Cortex of kidney (tissue), 1 donor: Measurements from ENCODE around the gene ZFYVE21.

ENCODE experiments used
- DNase-seq: peaks from one replicate; lab custom pipeline; 2025; lab: John Stamatoyannopoulos, UW

ZFYVE21 gene

DNA sequence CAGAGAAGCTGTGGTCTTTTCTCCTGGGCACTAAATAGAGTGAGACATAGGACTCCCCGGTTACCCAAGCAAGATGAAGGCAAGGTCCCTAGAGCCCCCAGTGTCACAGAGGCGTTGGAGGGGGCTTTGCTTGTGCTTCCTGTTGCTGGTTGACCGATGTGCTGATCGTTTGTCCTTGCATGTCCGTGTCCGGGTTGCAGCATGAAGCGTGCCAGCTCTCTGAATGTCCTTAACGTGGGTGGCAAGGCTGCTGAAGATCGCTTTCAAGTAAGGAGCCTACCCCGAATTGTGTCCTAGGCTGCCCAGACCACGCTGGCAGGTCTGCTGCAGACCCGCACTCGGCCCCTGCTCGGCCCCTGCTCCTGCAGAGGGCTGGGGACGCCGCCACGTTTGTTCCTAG, 23.5 kb upstream of the ZFYVE21 start:
- no peak for DNase-seq

DNA sequence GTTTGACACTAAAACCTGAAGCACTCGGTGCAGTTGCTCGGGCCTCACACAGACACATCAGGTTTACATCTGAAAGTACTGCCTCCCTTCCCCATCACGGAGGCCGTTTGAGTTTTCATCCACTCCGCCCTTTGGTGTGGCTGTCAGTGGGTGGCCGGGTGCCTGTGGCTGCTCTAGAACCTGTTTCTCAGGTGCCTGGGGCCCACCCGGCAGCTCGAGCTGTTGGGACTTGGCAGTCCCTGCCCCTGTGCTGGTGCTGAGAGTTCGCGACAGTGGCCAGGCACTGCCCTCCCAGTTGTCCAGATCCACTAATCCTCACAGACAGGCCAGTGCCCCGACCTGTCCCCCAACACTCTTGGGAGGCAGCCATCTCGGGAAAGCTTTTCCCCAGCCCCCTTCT, 22.7 kb upstream of the ZFYVE21 start:
- DNase-seq = no peak

- DNase-seq = no peak
Measured at GRCh38 chr14:103693515-103693914, 22.1 kb upstream of the ZFYVE21 start.

GRCh38 chr14:103694572-103695026, 21.0 kb upstream of the ZFYVE21 start:
- DNase-seq = no peak

GRCh38 chr14:103695296-103696069, 20.1 kb upstream of the ZFYVE21 start:
- no peak for DNase-seq

GRCh38 chr14:103696070-103696402, 19.6 kb upstream of the ZFYVE21 start:
- no peak for DNase-seq

DNA sequence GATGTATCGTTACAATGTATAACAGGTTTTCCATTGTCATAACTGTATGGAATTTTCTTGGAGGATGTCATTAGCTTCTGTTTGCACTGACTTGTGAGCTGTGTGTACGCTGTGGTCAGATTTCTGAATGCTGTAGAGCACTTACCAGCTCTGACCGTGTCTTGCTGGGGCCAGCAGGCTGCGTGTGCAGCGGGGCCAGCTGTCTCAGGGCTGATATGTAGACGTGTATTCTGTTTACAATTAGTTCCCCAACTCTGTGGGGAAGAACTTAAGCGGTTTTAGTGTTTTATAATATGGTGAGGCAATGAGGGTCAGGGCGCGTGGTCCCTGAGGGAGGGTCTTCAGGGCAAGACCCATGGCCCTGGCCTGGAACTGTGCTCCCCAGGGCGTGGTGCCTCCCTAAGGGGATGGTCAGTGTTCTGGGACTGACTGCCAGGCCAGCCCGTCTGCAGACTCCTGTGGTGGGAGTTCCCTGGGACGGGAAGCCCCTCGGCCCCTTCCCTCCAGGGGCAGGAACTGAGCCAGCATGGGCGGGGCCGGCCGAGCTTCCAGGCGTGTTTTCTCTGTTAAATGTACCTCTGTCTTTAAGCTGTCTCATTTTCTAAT, 19.0 kb upstream of the ZFYVE21 start:
- DNase-seq = no peak

- DNase-seq = no peak
Measured at GRCh38 chr14:103697206-103697602, 18.4 kb upstream of the ZFYVE21 start.

DNA sequence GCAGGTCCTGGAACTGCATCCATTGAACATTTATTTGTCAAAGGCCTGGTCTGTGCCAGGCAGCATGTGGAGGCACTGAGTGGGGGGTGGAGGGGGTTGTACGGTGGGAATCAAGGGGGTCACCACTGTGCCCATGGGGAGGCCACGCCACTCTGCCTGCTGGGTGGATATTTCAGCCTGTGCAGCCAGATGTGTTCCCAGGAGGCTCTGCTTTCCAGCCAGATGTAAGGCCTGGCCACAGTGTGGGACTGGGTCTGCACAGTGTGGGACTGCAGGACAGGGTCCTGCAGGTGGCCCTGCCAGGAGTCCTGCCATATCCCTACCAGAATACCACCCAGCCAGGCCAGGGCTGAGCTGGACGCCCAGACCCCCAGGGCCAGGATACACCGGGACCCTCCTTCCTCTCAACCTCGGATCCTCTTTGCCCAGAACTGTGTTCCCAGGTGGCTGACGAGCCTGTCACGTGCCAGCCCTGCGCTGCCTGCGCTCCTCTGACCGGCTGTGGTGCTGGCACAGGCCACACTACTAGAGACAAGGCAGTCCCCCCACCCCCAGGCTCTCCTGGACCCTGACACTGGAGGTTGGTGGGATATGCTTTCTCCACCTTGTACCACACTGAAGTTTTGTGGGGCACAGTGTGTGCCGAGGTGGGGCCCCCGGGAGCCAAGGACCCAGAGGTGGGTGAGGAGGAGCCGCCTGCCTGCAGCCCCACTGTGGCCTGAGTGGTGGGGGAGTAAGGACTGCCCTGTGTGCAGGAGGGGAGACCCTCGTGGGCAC, 17.8 kb upstream of the ZFYVE21 start:
- no peak for DNase-seq

DNA sequence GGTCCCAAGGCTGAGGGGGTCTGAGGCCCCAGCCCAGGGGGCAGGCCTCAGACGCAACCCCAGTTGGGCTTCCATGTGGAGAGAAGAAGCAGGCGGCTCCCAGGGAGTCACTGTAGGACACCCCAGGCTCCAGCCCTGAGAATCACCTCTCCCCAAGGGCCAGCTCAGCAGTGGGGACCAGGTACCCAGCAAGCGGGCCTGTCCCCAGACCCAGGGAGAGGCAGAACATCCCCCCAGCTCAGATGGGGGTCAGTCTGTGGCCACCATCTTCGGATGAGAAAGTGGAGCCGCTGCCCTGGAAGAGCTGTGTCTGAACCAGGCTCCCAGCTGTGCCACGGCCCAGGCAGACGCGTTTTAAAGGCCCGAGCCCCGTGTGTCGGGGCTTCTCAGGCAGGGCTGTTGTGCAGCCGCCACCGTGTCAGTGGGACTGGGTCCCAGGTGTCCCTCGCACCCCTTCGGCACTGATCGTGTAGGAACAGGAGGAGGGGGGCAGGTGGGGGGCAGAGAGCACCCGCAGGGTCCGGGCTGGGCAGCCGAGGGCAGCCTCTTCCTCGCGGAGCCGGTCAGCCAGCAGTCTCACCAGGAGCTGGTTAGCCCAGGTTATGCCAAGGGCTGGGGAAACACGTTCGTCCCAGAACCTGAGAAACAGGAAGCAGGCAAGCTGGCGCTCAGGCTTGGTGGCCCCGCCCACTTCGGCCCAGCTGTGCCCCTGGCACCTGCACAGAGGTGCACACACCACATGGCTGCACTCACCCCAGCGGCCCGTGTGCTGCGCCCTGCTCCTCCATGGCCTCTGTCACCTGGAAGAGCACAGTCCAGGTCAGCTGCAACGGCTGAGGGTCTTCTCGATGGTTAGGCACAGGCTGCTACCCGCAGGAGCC, 17.0 kb upstream of the ZFYVE21 start:
- no peak for DNase-seq

GRCh38 chr14:103699261-103699661, 16.3 kb upstream of the ZFYVE21 start:
- DNase-seq = no peak

- DNase-seq = no peak
Measured at GRCh38 chr14:103699901-103700752, 15.5 kb upstream of the ZFYVE21 start.

DNA sequence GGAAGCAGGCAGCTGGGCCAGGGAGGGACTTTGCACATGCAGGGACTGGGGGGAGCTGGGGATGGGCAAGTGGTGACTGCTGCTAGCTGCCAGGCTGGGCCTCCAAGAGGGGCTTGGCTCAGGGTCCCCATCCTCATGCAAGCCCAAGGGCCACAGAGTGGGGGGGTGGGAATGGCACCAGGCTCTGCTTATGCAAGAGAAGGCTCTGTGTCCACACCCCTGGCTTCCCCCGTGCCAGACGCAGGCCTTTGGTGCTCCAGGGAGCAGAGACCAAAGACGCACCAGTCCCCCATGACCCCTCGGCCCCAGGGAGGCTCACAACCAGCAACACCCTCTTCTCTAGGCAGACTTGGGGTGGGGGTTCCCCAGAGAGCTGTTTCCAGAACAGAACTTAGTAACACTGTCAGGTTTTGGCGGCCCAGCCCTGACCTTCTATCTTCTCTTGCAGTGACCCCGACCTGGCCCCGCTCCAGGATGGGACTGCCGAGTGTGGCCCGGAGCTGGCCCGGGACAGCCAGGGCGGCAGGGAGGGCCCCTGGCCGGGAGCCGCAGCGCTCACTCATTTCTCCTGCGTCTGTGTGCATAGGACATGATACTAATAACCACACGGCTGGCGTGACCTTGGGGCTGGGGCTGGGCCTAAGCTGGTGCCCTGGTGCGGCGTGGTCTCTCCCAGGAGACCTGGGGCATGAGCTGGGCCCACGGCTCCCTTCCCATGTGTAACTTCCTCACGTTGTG, 14.7 kb upstream of the ZFYVE21 start:
- no peak for DNase-seq

- DNase-seq = no peak
Measured at GRCh38 chr14:103702095-103702494, 13.5 kb upstream of the ZFYVE21 start.

DNA sequence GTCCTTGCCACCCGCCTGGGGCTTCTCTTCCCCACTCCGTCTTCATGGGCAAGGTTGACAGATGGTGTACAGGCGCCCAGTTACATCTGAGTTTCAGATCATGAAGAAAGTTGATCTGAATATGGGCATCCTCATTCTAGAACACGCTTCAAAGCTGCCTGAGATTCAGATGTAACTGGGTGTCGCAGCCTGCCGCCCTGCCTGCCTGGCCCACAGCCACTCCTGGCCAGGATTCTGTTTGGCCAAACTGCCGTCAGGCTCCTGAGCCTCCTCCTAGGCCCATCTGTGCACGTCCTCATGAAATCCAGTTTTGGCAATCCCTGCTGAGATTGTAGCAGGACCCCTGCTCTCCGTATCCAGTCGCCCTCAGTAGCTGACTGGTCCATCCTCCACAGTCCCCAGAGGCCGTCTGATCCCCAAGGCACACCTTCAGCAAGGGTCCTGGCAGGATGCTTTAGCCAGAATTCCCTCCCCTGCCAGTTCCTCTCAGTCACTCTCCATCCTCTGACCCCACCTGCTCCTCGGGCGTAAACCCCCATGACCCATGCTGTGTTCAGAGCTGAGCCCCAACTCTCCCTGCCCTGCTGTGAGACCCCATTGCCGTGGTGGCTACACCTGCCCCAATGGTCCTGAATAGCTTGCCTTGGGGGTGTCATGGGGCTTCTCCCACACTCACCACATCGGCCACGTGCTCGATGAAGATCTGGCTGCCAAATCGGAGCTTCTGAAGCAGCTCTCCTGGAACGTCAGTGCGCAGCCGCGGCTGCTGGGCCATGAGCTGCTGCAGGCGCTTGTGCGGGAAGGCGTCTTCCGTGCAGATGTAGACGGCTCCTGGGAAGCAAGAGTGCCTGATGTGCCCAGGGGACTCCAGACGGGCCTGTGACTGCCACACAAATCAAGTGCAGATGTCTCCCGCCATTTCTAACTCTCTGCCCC, 12.8 kb upstream of the ZFYVE21 start:
- DNase-seq = no peak

DNA sequence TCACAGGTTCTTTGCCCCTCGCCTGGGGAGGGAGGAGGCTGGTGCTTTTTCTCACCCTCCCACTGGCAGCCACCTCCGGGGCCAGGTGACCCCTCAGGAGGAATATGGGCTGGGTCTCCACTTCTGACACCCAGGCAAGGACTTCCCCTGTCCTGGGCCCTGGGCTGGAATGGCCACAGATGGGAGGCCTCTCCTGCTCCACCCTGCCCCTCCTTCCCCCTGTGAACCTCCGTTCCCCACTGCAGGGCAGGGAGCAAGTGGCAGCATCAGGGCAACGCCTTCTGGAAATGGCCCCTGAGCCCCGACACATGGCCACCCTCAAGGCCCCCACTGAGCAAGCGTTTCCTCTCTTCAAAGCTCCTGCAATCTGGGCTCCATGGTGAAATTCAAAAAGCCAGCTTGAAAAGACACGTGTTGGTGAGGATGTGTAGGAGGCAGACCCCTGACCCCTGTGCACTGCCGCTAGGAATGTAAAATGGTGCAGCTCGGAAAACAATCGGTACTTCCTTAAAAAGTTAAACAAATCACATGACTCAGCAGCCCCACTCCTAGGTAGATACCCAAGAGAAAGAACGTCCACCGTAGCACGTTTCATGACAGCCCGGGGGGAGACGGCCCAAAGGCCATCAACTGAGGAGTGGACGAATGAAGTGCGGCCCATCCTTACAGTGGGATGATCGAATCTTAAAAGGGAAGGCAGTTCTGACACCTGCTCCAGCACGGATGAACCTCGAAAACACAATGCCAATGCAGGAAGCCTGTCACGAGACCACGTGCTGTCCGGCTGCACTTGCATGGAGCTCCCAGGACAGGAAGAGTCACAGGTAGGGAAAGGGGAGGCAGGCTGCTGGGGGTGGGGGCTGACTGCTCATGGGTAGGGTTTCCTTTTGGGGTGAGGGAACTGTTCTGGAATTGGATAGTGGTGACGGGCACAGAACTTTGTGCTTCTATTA, 11.9 kb upstream of the ZFYVE21 start:
- no peak for DNase-seq

GRCh38 chr14:103704708-103705107, 10.9 kb upstream of the ZFYVE21 start:
- no peak for DNase-seq

DNA sequence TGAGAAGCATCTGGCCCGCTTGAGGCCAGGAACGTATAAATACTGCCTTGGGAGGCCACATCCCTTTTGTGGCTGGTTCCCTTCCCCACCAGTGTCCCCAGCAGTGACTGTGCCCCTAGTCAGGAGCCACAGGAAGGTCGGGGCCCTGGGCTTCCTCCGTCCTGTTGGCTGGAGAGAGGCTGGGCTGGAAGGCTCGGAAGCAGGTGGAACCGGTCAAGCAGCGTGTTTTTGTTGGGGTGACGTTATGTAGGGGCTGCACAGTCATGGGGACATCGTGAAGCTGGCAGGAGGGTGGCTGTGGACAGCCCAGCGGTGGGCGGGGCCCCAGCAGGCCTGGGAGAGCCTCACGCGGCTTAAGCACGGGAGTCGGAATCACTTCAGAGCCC, 10.5 kb upstream of the ZFYVE21 start:
- DNase-seq = no peak
